ENCODE data around the gene NELFCD. TPM values are rescaled to one million over a fixed set of nuclear protein-coding genes. Genes with fewer than 3 reads are reported as not detected.

The NELFCD gene
- total RNA-seq, 1 donor: 46.7 TPM

DNA sequence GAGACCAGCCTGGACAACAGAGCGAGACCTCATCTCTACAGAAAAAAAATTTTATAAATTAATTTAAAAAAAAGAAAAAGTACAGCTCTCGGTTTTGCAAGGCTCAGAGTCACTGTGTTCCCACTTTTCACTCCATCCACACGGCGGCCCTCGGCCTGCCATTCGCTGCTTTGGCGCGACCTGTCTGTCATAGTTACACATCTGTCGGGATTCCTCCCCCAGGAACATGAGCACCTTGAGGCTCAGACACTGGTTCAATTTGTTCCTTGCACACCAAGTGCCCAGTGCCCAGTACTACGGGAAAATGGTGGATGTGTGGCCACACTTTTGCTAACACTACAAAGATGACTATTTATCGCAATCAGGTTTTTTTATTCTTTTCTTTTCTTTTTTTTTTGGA lies 17.6 kb downstream of the NELFCD start:
- no peak overlapping the region for H3K27ac ChIP-seq (ENCODE audit: low read depth, low read length)
- H2AFZ ChIP-seq (ENCODE audit: low read length): no peak overlapping the region
- no peaks in the 10 kb centered on the region for H3K9me3 ChIP-seq (ENCODE audit: low read depth, low read length)
- DNase-seq (ENCODE audit: insufficient read length, low spot score, missing footprints): peak; percentile 25
- H4K20me1 ChIP-seq (ENCODE audit: insufficient read depth, low read length): peaks cover 23% of the 10 kb centered on the region
- no peaks in the 10 kb centered on the region for H3K4me1 ChIP-seq (ENCODE audit: insufficient read depth, low read length)
- H3K27me3 ChIP-seq (ENCODE audit: insufficient read depth, low read length): no peaks in the 10 kb centered on the region
- no peak overlapping the region for H3K4me3 ChIP-seq (ENCODE audit: insufficient read depth, low read length)
- H3K36me3 ChIP-seq (ENCODE audit: insufficient read depth, low read length): peaks cover 80% of the 10 kb centered on the region
- TF ChIP-seq, protein P1, sequence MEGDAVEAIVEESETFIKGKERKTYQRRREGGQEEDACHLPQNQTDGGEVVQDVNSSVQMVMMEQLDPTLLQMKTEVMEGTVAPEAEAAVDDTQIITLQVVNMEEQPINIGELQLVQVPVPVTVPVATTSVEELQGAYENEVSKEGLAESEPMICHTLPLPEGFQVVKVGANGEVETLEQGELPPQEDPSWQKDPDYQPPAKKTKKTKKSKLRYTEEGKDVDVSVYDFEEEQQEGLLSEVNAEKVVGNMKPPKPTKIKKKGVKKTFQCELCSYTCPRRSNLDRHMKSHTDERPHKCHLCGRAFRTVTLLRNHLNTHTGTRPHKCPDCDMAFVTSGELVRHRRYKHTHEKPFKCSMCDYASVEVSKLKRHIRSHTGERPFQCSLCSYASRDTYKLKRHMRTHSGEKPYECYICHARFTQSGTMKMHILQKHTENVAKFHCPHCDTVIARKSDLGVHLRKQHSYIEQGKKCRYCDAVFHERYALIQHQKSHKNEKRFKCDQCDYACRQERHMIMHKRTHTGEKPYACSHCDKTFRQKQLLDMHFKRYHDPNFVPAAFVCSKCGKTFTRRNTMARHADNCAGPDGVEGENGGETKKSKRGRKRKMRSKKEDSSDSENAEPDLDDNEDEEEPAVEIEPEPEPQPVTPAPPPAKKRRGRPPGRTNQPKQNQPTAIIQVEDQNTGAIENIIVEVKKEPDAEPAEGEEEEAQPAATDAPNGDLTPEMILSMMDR (IDR thresholded peaks at IDR 0.05; ENCODE audit: extremely low read depth, low read depth, low read length): no peak
- no peak overlapping the region for H3K4me2 ChIP-seq (ENCODE audit: insufficient read depth, low read length)
- peaks cover 25% of the 10 kb centered on the region for H3K79me2 ChIP-seq (ENCODE audit: insufficient read depth, low read length)

DNA sequence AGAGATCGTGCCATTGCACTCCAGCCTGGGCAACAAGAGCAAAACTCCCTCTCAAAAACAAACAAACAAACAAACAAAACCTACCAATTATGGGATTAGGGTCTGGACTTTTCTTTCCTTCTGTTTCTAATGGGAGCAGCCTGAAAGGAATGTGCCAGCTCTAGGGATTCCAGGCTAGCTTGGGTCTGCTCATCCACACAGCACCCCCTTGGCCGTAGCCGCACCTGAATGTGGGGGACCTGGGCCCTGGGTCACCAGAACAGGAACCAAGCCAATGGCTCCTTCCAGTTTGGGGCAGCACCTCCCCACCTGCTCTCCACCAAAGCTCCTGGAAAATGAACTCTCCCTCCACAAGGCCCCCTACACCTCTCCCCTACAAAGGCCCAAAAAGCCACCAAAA lies 19.3 kb downstream of the NELFCD start:
- Histone ChIP-seq H4K20me1 (ENCODE audit: insufficient read depth, low read length) (peaks cover 22% of the 10 kb centered on the region), H3K4me2 (ENCODE audit: insufficient read depth, low read length) (no peak overlapping the region), H3K4me1 (ENCODE audit: insufficient read depth, low read length) (peaks cover 8% of the 10 kb centered on the region), H3K79me2 (ENCODE audit: insufficient read depth, low read length) (peaks cover 42% of the 10 kb centered on the region), H2AFZ (ENCODE audit: low read length) (no peak overlapping the region), H3K27me3 (ENCODE audit: insufficient read depth, low read length) (no peaks in the 10 kb centered on the region), H3K27ac (ENCODE audit: low read depth, low read length) (no peak overlapping the region), H3K4me3 (ENCODE audit: insufficient read depth, low read length) (no peak overlapping the region), H3K36me3 (ENCODE audit: insufficient read depth, low read length) (peaks cover 76% of the 10 kb centered on the region), H3K9me3 (ENCODE audit: low read depth, low read length) (no peaks in the 10 kb centered on the region)
- TF ChIP-seq, protein P1 (IDR thresholded peaks at IDR 0.05; ENCODE audit: extremely low read depth, low read depth, low read length): no peak
- peak; percentile 50 for DNase-seq (ENCODE audit: insufficient read length, low spot score, missing footprints)

DNA sequence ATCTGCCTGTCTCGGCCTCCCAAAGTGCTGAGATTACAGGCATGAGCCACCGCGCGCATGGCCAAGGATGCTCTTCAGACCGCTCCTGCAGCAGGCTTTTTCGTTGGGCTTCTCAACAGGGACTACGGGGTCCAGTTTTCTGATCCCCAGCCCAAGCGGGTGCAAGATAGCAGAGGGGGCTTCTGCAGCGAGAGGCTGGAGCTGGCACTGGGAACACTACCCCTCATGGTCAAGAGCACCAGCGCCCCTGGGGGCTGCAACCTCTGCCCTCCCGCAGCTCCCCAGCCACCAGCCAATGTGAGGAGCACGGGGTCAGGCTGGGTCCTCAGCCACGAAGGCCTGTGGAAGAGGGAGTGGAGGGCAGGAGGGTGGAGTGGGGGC lies 20.0 kb downstream of the NELFCD start:
- H3K4me2 ChIP-seq (ENCODE audit: insufficient read depth, low read length): no peak overlapping the region
- DNase-seq (ENCODE audit: insufficient read length, low spot score, missing footprints): peak; percentile 27
- no peak overlapping the region for H3K27ac ChIP-seq (ENCODE audit: low read depth, low read length)

DNA sequence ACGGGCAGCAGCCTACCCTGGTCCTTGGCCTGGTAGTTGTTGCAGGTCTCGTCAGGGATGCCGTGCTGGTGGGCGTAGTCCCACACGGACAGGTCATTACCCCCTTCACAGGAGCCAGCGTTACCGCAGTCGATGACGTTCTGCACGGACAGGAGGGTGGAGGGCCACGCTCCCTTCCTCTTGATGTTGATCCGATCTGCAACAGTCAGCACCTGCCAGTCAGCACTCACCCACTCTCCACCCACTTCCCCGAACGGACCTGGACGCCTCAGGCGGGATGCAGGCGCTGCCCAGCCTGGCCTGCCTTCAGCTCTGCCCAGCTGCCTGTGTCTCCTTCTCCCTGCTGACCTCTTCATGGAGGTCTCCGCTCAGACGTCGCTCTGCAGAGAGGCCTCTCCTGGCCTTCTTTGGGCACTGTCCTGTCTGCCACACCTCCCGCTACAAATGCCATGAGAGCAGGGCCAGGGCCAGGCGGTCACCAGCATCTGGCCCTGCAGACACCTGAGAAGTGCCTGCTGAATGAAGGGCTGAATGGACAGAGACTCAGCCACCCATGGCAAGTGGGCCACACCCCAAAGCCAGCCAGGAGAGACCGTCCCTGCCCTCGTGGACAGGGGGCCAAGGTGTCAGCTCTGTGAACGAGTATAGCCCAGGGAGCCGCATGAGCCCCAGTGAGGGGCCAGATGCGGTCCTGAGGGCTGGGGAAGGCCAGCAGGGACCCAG lies 20.6 kb downstream of the NELFCD start:
- peak; percentile 79 for DNase-seq (ENCODE audit: insufficient read length, low spot score, missing footprints)
- H2AFZ ChIP-seq (ENCODE audit: low read length): no peak overlapping the region
- H4K20me1 ChIP-seq (ENCODE audit: insufficient read depth, low read length): peaks cover 24% of the 10 kb centered on the region
- H3K79me2 ChIP-seq (ENCODE audit: insufficient read depth, low read length): peaks cover 54% of the 10 kb centered on the region
- no peaks in the 10 kb centered on the region for H3K27me3 ChIP-seq (ENCODE audit: insufficient read depth, low read length)
- H3K4me3 ChIP-seq (ENCODE audit: insufficient read depth, low read length): no peak overlapping the region
- H3K36me3 ChIP-seq (ENCODE audit: insufficient read depth, low read length): peaks cover 68% of the 10 kb centered on the region
- H3K4me2 ChIP-seq (ENCODE audit: insufficient read depth, low read length): no peak overlapping the region
- H3K27ac ChIP-seq (ENCODE audit: low read depth, low read length): no peak overlapping the region
- H3K9me3 ChIP-seq (ENCODE audit: low read depth, low read length): no peaks in the 10 kb centered on the region
- TF ChIP-seq, protein P1 (IDR thresholded peaks at IDR 0.05; ENCODE audit: extremely low read depth, low read depth, low read length): no peak
- peaks cover 20% of the 10 kb centered on the region for H3K4me1 ChIP-seq (ENCODE audit: insufficient read depth, low read length)

More for the DNA sequence above, 20.0 kb downstream of the NELFCD start:
- TF ChIP-seq, protein P1 (IDR thresholded peaks at IDR 0.05; ENCODE audit: extremely low read depth, low read depth, low read length): no peak
- H4K20me1 ChIP-seq (ENCODE audit: insufficient read depth, low read length): peaks cover 24% of the 10 kb centered on the region
- no peak overlapping the region for H3K4me3 ChIP-seq (ENCODE audit: insufficient read depth, low read length)
- H3K36me3 ChIP-seq (ENCODE audit: insufficient read depth, low read length): peaks cover 74% of the 10 kb centered on the region
- H3K79me2 ChIP-seq (ENCODE audit: insufficient read depth, low read length): peaks cover 49% of the 10 kb centered on the region
- H3K9me3 ChIP-seq (ENCODE audit: low read depth, low read length): no peaks in the 10 kb centered on the region
- H3K4me1 ChIP-seq (ENCODE audit: insufficient read depth, low read length): peaks cover 15% of the 10 kb centered on the region
- no peak overlapping the region for H2AFZ ChIP-seq (ENCODE audit: low read length)
- H3K27me3 ChIP-seq (ENCODE audit: insufficient read depth, low read length): no peaks in the 10 kb centered on the region

Measured in osteoblast (primary cell).